K562 (cell line): ENCODE measurements around the gene SCARF2. TPM values are rescaled to one million over a fixed set of nuclear protein-coding genes. Genes with fewer than 3 reads are reported as not detected.

Experiments used
- ATF1 ChIP-seq, 2 experiments: fragments of 450-650 bp in 1 of 2; IDR thresholded peaks; 2 replicates each; pipeline ENCODE4 v1.6.1; 2016; ENCODE audit warnings: missing compliant biosample characterization in 1 of 2, missing genetic modification characterization in 1 of 2
- BMI1 ChIP-seq: fragments of 150-350 bp; IDR thresholded peaks from 2 replicates; pipeline ENCODE4 v1.6.1; 2014; ENCODE audit warnings: low read length
- CCNT2 ChIP-seq: IDR thresholded peaks from 2 replicates; pipeline ENCODE4 v1.6.1; 2011; ENCODE audit warnings: borderline replicate concordance, low read depth, mild to moderate bottlenecking, moderate library complexity, mixed read lengths, low read length; ENCODE audit not compliant: insufficient read length; ENCODE audit errors: extremely low read depth
- DIDO1 ChIP-seq: fragments of 450-650 bp; IDR thresholded peaks from 2 replicates; pipeline ENCODE4 v1.6.1; 2016; ENCODE audit warnings: low read depth, missing biosample characterization, missing genetic modification characterization
- E2F3 ChIP-seq: fragments of 250-450 bp; sonication (Bioruptor Pico); IDR thresholded peaks from 2 replicates; pipeline ENCODE4 v1.4.0; 2020; ENCODE audit warnings: mild to moderate bottlenecking
- FIP1L1 ChIP-seq: fragments of 200-400 bp; formaldehyde crosslinking; IDR thresholded peaks from 2 replicates; pipeline ENCODE4 v1.6.1; 2018; ENCODE audit warnings: mild to moderate bottlenecking, low read depth, low read length; ENCODE audit not compliant: poor library complexity, severe bottlenecking
- HDAC3 ChIP-seq: fragments of 450-650 bp; IDR thresholded peaks from 2 replicates; pipeline ENCODE4 v1.6.1; 2018; ENCODE audit warnings: borderline replicate concordance, mild to moderate bottlenecking, moderate library complexity; ENCODE audit not compliant: partially characterized antibody
- HNRNPH1 ChIP-seq: fragments of 200-400 bp; formaldehyde crosslinking; optimal IDR thresholded peaks from 2 replicates; pipeline ENCODE3; 2017; ENCODE audit warnings: low read depth, mild to moderate bottlenecking, low read length, moderate library complexity
- MED1 ChIP-seq: sonication (generic); formaldehyde crosslinking; IDR thresholded peaks from 2 replicates; pipeline ENCODE4 v1.8.1; 2023; ENCODE audit warnings: missing genetic modification reagents, borderline replicate concordance
- MXI1 ChIP-seq: IDR thresholded peaks from 2 replicates; pipeline ENCODE4 v1.6.1; 2011; ENCODE audit warnings: low read depth, mild to moderate bottlenecking, improper control_type of control experiment, low read length
- NCOA6 ChIP-seq: fragments of 450-650 bp; IDR thresholded peaks from 2 replicates; pipeline ENCODE4 v1.6.1; 2017; ENCODE audit warnings: mild to moderate bottlenecking
- PCBP1 ChIP-seq: fragments of 200-400 bp; formaldehyde crosslinking; IDR thresholded peaks from 2 replicates; pipeline ENCODE4 v1.6.1; 2018; ENCODE audit warnings: mild to moderate bottlenecking, low read depth, low read length; ENCODE audit not compliant: poor library complexity, severe bottlenecking
- RBM17 ChIP-seq: fragments of 200-400 bp; formaldehyde crosslinking; IDR thresholded peaks from 2 replicates; pipeline ENCODE4 v1.6.1; 2017; ENCODE audit warnings: low read depth, mild to moderate bottlenecking, low read length, borderline replicate concordance
- RFX7 ChIP-seq: fragments of 250-450 bp; sonication (Bioruptor Pico); IDR thresholded peaks from 2 replicates; pipeline ENCODE4 v1.5.1; 2021; ENCODE audit warnings: mild to moderate bottlenecking
- RNF2 ChIP-seq: sonication (generic); IDR thresholded peaks from 2 replicates; pipeline ENCODE4 v1.6.1; 2016
- SETDB1 ChIP-seq: IDR thresholded peaks from one replicate; pipeline ENCODE4 v1.6.1; 2012; ENCODE audit warnings: low read length, control low read depth, inconsistent platforms
- SMAD3 ChIP-seq: fragments of 450-650 bp; formaldehyde crosslinking; conservative IDR thresholded peaks from 2 replicates; pipeline ENCODE4 v1.4.0; 2020; ENCODE audit warnings: mild to moderate bottlenecking
- ZNF124 ChIP-seq: sonication (generic); formaldehyde crosslinking; IDR thresholded peaks from 2 replicates; pipeline ENCODE4 v1.8.1; 2022; ENCODE audit warnings: missing genetic modification reagents
- ZNF134 ChIP-seq: fragments of 250-450 bp; sonication (Bioruptor Pico); conservative IDR thresholded peaks from 2 replicates; pipeline ENCODE4 v1.4.0; 2020
- ZNF717 ChIP-seq: fragments of 250-450 bp; sonication (Bioruptor Pico); IDR thresholded peaks from 2 replicates; pipeline ENCODE4 v1.5.0; 2021
- ZNF785 ChIP-seq: fragments of 250-450 bp; sonication (Bioruptor Pico); IDR thresholded peaks from 2 replicates; pipeline ENCODE4 v1.4.0; 2020; ENCODE audit warnings: mild to moderate bottlenecking
- polyA plus RNA-seq, 8 experiments: library from polyadenylated mRNA; depleted of rRNA in 4 of 8; stranded (reverse) in 5 of 8; unstranded in 3 of 8; fragments of >200 nt; fragmentation: Nextera tagmentation in 2 of 8; fragmentation: Illumina TruSeq in 1 of 8; extraction: Ambion mirVana in 2 of 8; extraction: Trizol in 1 of 8; gene quantifications; 2 replicates each; pipeline versions ENCODE4 v1.2.1 to v1.2.3, GENCODE V29; 2011 to 2014; ENCODE audit warnings: inconsistent platforms in 1 of 8, missing spikeins in 1 of 8
- total RNA-seq, 7 experiments: library from RNA; depleted of rRNA in 6 of 7; stranded (reverse); fragments of >200 nt in 6 of 7; fragmentation: Illumina TruSeq in 2 of 7; extraction: Trizol in 2 of 7; gene quantifications; 2 replicates each; pipeline versions ENCODE4 v1.2.1 to v1.2.3, GENCODE V29; 2011 to 2021; ENCODE audit warnings: low replicate concordance in 1 of 7
- TF ChIP-seq, protein P1 (sequence below): sonication (generic); formaldehyde crosslinking; IDR thresholded peaks from 2 replicates; pipeline ENCODE4 v1.8.0; 2023; ENCODE audit warnings: missing genetic modification reagents, mild to moderate bottlenecking, borderline replicate concordance
- TF ChIP-seq, protein P2 (sequence below): fragments of 250-450 bp; sonication (Bioruptor Pico); IDR thresholded peaks from 2 replicates; pipeline ENCODE4 v1.5.0; 2020; ENCODE audit warnings: mild to moderate bottlenecking

Gene SCARF2
- total and polyA plus RNA-seq, 9 of the 15 experiments (the other 6 are each of a cell fraction or from before 2014, with no cell fraction given), result 0.06 to 0.32 (median 0.21) TPM; not detected in 5

DNA sequence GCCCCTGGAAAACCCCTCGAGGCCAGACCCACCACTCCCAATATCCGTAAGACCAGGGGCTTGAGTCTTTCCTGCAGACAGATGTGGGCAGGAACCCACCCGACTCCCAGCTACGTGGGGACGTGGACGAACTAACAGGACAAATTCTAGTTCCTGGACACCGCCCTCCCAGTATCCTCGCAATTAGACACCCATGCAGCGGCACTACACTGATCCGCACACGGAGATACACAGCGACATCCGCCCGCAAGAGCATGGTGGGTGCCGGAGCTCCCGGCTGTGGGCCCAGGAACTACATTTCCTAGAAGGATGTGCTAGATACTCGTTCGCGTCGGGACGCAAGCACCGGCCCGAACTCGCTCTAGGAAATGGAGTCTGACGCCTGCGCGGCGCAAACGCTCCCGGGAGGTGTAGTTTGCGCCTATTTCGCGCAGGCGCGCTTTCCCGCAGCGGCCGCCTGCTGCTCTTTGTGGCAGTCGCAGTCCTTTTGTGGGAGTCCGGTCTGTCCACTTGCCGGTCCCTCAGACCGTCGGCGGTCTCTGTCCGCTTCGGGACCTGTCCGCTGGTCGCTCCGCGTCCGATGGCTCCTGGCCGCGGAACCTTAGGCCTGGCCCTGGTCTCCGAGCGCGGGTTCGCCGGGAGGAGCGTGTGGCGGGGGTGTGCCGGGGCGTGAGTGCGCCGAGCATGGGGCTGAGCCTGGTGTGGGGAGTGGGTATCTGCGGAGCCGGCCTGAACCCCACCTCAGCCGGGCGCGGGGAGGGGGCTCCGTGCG lies 43.7 kb downstream of the SCARF2 start, which contains the start of gene ZNF74 (continued):
- TF ChIP-seq, protein P1, sequence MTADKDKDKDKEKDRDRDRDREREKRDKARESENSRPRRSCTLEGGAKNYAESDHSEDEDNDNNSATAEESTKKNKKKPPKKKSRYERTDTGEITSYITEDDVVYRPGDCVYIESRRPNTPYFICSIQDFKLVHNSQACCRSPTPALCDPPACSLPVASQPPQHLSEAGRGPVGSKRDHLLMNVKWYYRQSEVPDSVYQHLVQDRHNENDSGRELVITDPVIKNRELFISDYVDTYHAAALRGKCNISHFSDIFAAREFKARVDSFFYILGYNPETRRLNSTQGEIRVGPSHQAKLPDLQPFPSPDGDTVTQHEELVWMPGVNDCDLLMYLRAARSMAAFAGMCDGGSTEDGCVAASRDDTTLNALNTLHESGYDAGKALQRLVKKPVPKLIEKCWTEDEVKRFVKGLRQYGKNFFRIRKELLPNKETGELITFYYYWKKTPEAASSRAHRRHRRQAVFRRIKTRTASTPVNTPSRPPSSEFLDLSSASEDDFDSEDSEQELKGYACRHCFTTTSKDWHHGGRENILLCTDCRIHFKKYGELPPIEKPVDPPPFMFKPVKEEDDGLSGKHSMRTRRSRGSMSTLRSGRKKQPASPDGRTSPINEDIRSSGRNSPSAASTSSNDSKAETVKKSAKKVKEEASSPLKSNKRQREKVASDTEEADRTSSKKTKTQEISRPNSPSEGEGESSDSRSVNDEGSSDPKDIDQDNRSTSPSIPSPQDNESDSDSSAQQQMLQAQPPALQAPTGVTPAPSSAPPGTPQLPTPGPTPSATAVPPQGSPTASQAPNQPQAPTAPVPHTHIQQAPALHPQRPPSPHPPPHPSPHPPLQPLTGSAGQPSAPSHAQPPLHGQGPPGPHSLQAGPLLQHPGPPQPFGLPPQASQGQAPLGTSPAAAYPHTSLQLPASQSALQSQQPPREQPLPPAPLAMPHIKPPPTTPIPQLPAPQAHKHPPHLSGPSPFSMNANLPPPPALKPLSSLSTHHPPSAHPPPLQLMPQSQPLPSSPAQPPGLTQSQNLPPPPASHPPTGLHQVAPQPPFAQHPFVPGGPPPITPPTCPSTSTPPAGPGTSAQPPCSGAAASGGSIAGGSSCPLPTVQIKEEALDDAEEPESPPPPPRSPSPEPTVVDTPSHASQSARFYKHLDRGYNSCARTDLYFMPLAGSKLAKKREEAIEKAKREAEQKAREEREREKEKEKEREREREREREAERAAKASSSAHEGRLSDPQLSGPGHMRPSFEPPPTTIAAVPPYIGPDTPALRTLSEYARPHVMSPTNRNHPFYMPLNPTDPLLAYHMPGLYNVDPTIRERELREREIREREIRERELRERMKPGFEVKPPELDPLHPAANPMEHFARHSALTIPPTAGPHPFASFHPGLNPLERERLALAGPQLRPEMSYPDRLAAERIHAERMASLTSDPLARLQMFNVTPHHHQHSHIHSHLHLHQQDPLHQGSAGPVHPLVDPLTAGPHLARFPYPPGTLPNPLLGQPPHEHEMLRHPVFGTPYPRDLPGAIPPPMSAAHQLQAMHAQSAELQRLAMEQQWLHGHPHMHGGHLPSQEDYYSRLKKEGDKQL (CRISPR knock-in tag), result no peak
- TF ChIP-seq MXI1, result no peak; the same call in 1 of the 2 replicates
- no peak for TF ChIP-seq RBM17
- TF ChIP-seq BMI1, result 0 out of 2 replicates have a peak, but pooled peaks have one; percentile 15
- no peak for TF ChIP-seq CCNT2
- TF ChIP-seq DIDO1 (tag), result peak; percentile 85; the same call in 1 of the 2 replicates
- peak; percentile 55; the same call in 1 of the 2 replicates for TF ChIP-seq ATF1 (CRISPR knock-in tag; IDR thresholded peaks at IDR 0.05)
- TF ChIP-seq ATF1 (tag; IDR thresholded peaks at IDR 0.05), result peak; percentile 97
- no peak for TF ChIP-seq ZNF717 (CRISPR knock-in tag)
- peak; percentile 28 for TF ChIP-seq SETDB1
- peak; percentile 47; the same call in 1 of the 2 replicates for TF ChIP-seq ZNF134 (CRISPR knock-in tag)
- TF ChIP-seq RFX7 (CRISPR knock-in tag), result no peak
- TF ChIP-seq SMAD3, result peak; percentile 20; the same call in 1 of the 2 replicates
- no peak for TF ChIP-seq HDAC3
- TF ChIP-seq NCOA6, result no peak
- TF ChIP-seq, protein P2, sequence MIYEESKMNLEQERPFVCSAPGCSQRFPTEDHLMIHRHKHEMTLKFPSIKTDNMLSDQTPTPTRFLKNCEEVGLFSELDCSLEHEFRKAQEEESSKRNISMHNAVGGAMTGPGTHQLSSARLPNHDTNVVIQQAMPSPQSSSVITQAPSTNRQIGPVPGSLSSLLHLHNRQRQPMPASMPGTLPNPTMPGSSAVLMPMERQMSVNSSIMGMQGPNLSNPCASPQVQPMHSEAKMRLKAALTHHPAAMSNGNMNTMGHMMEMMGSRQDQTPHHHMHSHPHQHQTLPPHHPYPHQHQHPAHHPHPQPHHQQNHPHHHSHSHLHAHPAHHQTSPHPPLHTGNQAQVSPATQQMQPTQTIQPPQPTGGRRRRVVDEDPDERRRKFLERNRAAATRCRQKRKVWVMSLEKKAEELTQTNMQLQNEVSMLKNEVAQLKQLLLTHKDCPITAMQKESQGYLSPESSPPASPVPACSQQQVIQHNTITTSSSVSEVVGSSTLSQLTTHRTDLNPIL (CRISPR knock-in tag), result 0 out of 2 replicates have a peak, but pooled peaks have one; percentile 77
- no peak for TF ChIP-seq HNRNPH1
- TF ChIP-seq E2F3 (CRISPR knock-in tag), result no peak; the same call in none of the 2 replicates
- TF ChIP-seq ZNF785 (CRISPR knock-in tag), result no peak
- peak; percentile 99 for TF ChIP-seq FIP1L1
- no peak for TF ChIP-seq RNF2
- no peak for TF ChIP-seq ZNF124 (CRISPR knock-in tag)
- no peak for TF ChIP-seq MED1 (CRISPR knock-in tag)
- TF ChIP-seq PCBP1, result peak; percentile 92
